HG03354 (cell line): ENCODE measurements around the gene CCP110.

Source experiments
- ATAC-seq: cut with Tn5 transposase; IDR thresholded peaks from one replicate; pipeline ENCODE4 v1.9.1; 2021; ENCODE audit warnings: mild to moderate bottlenecking; ENCODE audit not compliant: unreplicated experiment, poor library complexity, severe bottlenecking

The CCP110 gene, protein sequence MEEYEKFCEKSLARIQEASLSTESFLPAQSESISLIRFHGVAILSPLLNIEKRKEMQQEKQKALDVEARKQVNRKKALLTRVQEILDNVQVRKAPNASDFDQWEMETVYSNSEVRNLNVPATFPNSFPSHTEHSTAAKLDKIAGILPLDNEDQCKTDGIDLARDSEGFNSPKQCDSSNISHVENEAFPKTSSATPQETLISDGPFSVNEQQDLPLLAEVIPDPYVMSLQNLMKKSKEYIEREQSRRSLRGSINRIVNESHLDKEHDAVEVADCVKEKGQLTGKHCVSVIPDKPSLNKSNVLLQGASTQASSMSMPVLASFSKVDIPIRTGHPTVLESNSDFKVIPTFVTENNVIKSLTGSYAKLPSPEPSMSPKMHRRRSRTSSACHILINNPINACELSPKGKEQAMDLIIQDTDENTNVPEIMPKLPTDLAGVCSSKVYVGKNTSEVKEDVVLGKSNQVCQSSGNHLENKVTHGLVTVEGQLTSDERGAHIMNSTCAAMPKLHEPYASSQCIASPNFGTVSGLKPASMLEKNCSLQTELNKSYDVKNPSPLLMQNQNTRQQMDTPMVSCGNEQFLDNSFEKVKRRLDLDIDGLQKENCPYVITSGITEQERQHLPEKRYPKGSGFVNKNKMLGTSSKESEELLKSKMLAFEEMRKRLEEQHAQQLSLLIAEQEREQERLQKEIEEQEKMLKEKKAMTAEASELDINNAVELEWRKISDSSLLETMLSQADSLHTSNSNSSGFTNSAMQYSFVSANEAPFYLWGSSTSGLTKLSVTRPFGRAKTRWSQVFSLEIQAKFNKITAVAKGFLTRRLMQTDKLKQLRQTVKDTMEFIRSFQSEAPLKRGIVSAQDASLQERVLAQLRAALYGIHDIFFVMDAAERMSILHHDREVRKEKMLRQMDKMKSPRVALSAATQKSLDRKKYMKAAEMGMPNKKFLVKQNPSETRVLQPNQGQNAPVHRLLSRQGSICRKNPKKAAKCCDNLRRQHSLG

GRCh38 chr16:19523559-19524355 is at the start of gene CCP110:
TSS of gene CCP110 (plus strand) at chr16:19523942. CDS start at chr16:19527882, 3,940 bp downstream.
- peak; percentile 81 for ATAC-seq

DNA sequence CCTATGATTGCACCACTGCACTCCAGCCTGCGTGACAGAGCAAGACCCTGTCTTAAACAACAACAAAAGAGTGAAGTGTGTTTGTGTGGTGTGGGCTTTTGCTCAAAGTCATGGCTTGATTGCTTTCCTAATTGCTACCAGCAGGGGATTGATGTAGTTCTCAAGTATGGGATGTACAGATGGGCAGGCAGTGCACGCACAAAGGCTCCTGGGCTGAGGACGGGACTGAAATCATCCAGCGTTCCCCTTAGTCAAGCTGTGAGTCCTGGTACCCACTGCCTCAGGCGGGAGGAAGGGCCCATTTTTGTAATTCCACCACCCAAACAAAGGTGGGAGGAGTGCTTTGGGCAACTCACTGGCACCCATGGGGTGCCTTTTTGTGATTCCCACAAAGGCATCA is 49.1 kb upstream of the CCP110 start:
- ATAC-seq, result no peak

DNA sequence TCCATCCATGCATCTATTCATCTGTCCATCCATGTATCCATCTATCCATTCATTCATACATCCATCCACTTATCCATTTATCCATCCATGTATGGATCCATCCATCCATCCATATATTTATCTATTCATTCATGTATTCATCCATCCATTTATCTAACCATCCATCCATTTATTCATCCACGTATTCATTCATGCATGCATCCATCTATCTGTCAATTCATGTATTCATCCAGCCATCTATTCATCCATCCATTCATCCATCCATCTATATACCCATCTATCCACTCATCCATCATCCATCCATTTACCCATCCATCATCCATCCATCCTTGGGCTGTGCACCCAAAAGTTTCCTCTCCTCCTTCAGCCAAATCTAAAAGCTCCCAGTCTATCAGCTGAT is 45.2 kb upstream of the CCP110 start:
- ATAC-seq, result no peak

DNA sequence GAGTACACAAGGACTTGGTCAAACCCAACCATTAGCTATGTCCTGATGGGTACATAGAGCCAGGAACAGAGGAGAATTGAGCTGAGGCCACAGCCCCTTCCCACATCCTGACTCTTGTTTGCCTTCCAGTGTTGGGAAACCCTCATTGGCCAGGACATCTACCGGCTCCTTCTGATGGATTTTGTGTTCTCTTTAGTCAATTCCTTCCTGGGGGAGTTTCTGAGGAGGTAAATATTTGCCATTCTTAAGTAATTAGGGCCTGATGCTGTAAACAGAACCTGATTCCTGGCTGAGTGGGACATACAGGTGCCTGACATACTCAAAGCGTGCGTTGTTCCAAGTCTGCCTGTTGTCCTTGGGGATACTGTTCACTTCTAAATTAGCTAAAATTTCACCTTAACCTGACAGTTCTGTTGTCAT is 44.4 kb upstream of the CCP110 start:
- ATAC-seq, result no peak

GRCh38 chr16:19481296-19481695 is 42.4 kb upstream of the CCP110 start:
- no peak for ATAC-seq

GRCh38 chr16:19481769-19482168 is 42.0 kb upstream of the CCP110 start:
- ATAC-seq, result no peak

- ATAC-seq, result no peak
These were observed 41.5 kb upstream of the CCP110 start for GRCh38 chr16:19482291-19482690.

GRCh38 chr16:19484096-19484495 is 39.6 kb upstream of the CCP110 start:
- no peak for ATAC-seq

DNA sequence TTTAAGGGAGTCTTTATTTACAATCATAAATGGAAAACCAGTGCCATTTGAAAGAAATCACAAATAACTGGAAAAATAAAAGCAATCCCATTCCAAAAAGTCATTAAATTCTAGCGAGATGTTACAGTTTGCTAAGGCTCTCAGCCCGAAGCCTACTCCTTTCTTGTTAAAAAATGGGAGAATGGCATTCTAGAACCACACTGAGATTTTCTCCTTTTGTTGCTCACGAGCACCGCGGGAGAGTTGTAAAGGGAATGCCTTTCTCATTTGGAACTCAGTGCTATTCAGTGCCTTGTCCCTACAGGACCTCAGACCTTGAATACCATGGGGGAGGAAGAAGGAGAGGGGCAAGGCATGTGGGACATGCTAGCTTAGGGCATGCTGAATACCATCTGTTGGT is 38.1 kb upstream of the CCP110 start:
- ATAC-seq, result no peak

DNA sequence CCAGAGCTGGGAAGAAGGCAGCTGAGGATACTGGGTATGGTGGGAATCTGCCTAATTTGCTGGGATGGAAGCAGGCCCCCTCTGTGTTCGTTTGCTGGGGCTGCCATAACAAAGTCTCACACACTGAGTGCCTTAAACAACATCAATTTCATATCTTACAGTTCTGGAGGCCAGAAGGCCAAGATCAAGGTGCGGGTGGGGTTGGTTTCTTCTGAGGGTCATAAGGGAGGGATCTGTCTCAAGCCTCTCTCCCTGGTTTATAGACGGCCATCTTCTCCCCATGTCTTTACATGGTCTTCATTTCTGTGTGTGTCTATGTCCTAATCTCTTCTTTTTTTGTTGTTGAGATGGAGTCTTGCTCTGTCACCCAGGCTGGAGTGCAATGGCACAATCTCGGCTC is 37.7 kb upstream of the CCP110 start:
- no peak for ATAC-seq

DNA sequence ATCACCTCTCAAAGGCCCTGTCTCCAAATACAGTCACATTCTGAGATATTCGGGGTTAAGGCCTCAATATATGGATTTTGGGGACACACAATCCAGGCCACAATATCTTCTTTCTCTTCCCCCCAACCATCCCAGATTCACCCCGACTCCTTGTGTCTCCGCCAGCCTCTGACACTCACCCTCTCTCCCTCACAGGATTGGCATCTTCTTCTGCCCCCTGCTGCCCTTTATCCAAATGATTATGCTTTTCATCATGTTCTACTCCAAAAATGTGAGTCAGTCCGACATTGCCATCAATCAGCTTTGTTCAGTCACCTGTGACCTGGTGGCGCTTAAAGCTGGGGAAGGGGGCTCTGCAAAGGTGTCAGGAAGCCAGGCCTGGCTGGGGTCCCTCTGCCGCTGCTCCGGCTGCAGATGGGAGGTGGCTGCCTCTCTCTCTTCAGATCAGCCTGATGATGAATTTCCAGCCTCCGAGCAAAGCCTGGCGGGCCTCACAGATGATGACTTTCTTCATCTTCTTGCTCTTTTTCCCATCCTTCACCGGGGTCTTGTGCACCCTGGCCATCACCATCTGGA is 36.9 kb upstream of the CCP110 start:
- ATAC-seq, result no peak

DNA sequence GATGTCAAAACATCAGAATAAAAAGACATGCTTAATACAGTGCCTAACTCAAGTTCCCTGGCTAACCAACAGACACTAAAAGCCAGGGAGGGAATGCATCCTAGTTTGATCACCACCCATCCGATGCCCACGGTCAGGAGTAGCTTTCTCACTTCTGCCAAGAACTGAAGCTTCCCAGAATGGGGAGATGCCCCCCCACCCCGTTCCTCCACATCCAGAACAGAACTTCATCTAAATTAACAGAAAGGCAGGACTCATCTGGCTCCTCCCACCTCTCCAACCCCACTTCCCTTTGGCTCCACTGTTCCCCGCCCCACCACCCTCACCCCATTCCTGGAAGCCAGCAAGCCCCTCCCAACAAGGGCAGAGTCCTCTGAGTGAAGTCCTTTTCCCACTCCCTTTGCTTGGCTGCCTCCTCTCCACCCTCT is 35.5 kb upstream of the CCP110 start:
- ATAC-seq, result no peak

DNA sequence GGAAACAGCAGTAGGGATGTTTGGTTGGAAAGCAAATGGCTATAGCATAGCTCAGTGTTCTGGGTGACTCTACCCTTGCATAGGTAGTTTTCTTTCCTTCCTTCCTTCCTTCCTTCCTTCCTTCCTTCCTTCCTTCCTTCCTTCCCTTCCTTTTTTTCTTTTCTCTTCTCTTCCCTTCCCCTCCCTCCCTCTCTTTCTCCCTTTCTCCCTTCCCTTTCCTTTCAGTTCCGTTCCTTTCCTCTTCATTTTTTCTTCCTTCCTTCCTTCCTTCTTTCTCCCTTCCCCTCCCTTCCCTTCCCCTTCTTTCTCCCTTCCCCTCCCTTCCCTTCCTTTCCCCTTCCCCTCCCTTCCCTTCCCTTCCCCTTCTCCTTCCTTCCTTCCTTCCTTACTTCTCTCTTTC is 33.1 kb upstream of the CCP110 start:
- ATAC-seq, result no peak

DNA sequence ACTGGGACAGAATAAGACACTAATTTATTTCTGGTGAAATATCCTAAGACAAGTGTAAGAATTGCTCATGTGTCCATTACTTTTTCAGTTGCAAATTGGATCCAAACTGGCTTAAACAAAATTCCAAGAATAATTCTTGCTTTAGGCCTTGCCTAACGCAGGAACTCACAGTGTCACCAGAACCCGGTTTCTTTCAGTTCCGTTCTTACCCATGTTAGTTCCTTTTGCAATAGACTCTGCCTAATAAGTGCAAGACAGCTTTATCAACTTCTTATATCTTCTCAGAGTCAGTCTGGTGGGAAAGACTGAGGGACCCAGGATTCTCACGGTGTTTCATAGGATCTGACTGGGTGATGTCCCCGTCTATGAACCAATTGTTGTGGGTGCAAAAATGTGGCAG is 26.6 kb upstream of the CCP110 start:
- no peak for ATAC-seq

DNA sequence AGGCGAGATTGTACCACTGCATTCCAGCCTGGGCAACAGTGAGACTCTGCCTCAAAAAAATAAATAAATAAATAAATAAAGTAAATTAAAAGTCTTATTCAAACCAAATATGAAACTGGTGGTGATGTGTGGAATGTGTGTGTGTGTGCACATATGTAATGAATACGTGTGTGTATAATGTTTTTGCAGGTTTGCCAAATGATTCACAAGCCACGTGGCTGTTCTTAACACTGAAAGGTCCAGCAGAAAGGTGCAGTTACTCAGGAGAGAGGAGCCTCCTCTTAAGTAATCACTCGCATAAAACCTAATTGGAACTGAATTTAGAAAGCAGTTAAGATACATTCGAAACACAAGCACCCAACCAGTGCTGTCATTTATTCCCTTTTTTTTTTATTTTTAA is 24.7 kb upstream of the CCP110 start:
- no peak for ATAC-seq

DNA sequence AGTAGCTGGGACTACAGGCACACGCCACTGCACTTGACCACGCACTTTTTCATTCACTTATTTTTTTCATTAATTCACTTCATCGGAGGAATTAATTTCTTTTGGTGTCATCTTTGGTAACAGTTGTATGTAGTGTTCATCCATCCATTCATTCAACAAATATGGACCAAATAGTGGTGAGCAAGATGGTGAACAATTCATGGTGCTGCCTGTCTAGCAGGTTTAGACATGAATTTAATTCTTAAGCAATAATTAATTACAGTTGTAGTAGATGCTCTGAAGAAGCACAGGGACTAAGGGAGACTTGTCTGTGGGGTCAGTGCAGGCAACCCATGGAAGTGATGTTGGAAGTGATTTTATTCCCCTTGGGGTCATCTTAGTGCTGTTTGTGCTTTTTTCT is 24.3 kb upstream of the CCP110 start:
- no peak for ATAC-seq

DNA sequence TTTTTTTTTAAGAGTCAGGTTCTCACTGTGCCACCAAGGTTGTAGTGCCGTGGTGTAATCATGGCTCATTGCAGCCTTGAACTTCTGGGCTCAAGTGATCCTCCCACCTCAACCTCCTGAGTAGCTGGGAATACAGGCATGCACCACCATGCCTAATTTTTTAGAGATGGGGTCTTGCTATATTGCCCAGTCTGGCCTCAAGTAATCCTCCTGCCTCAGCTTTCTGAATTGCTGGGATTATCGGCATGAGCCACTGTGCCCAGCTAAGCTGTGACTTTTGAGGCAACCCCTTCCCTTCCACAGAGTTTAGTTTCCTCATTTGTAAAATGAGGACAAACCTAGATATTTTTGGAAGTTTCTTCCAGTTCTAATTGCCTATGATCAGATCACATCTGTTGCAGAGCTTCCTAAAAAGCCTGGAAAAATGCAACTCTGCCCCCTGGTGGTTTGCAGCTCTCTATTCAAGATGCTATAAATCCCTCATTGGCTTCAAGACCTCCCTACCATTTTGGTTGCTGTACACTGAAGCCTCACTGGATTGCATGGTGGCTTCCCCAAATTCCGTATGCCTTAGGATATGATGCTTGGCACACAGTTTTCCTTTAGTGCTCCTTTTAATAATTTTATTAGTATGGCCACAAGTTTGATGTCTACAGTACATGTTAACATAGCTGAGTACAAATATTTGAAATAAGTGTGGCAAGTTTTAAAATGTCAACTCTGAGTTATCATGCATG is 21.2 kb upstream of the CCP110 start:
- no peak for ATAC-seq

GRCh38 chr16:19503461-19504075 is 20.2 kb upstream of the CCP110 start:
- no peak for ATAC-seq
